AG10803 (cell line): ENCODE data around the gene ACSS1.

Experiments used
- DNase-seq: peaks from one replicate; pipeline ENCODE4 v3.0.0; 2010; ENCODE audit warnings: low read depth
- H3K4me3 ChIP-seq: 2 replicates; pipeline ENCODE4 v1.5.1; 2011; ENCODE audit warnings: mild to moderate bottlenecking, low read length, control low read depth
- CTCF ChIP-seq: conservative IDR thresholded peaks from 2 replicates; pipeline ENCODE4 v1.5.1; 2011; ENCODE audit warnings: mild to moderate bottlenecking, low read length, control low read depth, inconsistent platforms

ACSS1 gene

DNA sequence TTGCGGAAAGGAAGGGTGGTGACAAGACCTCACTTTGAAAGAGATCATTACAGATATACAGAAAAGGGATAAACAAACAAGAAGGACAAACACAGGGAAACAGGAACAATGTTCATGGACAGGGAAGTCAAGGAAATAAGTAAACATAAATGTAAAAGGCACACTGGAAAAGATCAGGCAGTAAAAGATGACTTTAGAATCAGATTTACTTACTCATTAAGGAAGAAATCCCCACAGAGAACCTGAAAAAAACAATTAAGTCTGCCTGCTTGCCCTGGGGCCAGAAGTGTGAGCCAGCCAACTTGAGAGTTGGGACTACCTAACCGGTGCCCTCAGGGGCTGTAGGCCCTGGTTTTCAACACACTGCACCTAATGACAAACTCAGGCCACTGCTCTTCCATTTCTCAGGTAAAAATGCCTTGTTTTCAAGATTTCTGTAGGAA, 67.1 kb downstream of the ACSS1 start:
- TF ChIP-seq CTCF, result no peak
- no peak for DNase-seq
- H3K4me3 ChIP-seq, result no peak overlapping the region

GRCh38 chr20:24989162-24989561, 68.8 kb downstream of the ACSS1 start:
- TF ChIP-seq CTCF, result no peak

GRCh38 chr20:24987873-24988835, 69.8 kb downstream of the ACSS1 start:
- TF ChIP-seq CTCF, result no peak
- no peak for DNase-seq
- no peak overlapping the region for H3K4me3 ChIP-seq

More at GRCh38 chr20:24989162-24989561, 68.8 kb downstream of the ACSS1 start:
- no peak overlapping the region for H3K4me3 ChIP-seq
- no peak for DNase-seq

DNA sequence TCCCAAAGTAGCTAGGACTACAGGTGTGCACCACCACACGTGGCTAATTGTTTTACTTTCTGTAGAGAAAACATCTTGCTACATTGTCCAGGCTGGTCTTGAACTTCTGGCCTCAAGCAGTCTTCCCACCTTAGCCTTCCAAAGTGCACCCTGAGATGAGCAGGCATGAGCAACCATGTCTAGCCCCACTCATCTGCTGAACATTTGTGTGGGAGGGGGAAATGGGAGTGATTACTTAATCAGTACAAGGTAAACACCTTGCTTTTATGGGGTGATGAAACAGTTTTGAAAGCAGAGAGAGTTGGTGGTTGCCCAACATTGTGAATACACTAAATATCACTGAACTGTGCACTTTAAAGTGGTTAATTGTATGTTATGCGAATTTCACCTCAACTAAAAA, 70.7 kb downstream of the ACSS1 start:
- no peak overlapping the region for H3K4me3 ChIP-seq
- DNase-seq, result no peak
- no peak for TF ChIP-seq CTCF

DNA sequence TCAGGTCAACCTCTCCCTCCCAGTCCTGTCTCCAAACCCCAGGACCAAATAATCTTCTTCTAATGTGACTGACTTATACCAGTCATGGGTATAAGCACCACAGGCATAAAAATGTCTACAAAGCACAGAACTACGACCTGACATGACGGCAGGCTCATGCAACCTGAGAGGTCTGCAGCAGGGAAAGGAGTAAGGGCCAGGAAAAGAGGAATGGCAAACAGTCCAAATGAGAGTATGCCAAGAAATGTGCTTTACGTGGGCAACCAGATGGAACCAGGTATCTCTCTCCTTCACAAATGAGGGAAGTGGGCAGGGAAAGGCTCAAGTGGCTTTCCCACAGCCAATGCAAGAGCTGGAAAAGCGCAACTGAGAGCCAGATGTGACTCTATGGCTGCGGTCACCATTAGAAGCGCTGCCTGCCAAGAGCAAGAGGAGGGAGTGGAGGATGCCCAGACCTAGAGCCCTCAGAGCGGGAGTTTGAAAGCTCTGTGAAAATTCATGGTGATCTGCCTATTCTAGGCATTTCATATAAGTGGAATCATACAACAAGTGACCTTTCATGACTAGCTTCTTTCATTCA, 71.4 kb downstream of the ACSS1 start:
- no peak overlapping the region for H3K4me3 ChIP-seq
- no peak for TF ChIP-seq CTCF

DNA sequence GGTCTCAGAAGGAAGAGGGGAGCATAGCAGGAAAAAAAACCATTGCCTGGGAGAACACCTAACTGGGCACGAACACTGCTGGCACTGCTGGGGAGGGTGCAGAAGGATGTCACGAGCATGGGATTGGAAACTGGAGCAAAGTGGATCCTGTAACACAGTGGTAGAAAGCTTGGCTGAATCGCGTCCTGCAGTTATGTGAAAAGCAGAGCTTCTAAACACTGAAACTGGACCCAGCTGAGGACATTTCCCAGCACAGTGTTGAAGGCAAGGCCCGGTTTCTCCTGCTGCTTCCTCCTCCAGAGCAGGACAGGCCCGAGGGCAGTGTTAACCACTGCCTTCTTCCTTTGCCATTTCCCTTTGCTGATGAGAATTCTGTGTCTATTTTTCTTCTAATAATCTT, 72.1 kb downstream of the ACSS1 start:
- TF ChIP-seq CTCF, result no peak

More for the DNA sequence above, 71.4 kb downstream of the ACSS1 start:
- no peak for DNase-seq

More for the DNA sequence above, 72.1 kb downstream of the ACSS1 start:
- DNase-seq, result no peak
- no peak overlapping the region for H3K4me3 ChIP-seq
